GM23338 (cell line): ENCODE data around the gene ADCY5. TPM values are rescaled to one million over a fixed set of nuclear protein-coding genes. Genes with fewer than 3 reads are reported as not detected.

Experiments used
- ATAC-seq: fragments of 200-7000 bp; cut with Tn5 transposase; 3 replicates; pipeline ENCODE4 v1.9.1; 2020
- DNase-seq: peaks from one replicate; pipeline ENCODE4 v3.0.0-alpha.2; 2015; ENCODE audit warnings: low spot score
- H2AFZ ChIP-seq: fragments of 200-600 bp; sonication (generic); 2 replicates; pipeline ENCODE4 v1.8.0; 2016; ENCODE audit warnings: antibody characterized with exemption, mild to moderate bottlenecking, moderate library complexity
- H3F3A ChIP-seq: fragments of 200-600 bp; sonication (generic); replicated peaks from 2 replicates; pipeline ENCODE4 v1.8.0; 2017; ENCODE audit warnings: antibody characterized with exemption, mixed run types, low read depth
- H3K27ac ChIP-seq: fragments of 200-600 bp; sonication (generic); 2 replicates; pipeline ENCODE4 v1.6.1; 2016; ENCODE audit warnings: low read depth
- H3K27me3 ChIP-seq: fragments of 200-600 bp; sonication (generic); 2 replicates; pipeline ENCODE4 v1.8.0; 2016; ENCODE audit warnings: mild to moderate bottlenecking, mixed run types, moderate library complexity; ENCODE audit not compliant: insufficient read depth
- H3K36me3 ChIP-seq: fragments of 200-600 bp; sonication (generic); 2 replicates; pipeline ENCODE4 v1.8.0; 2016; ENCODE audit warnings: mild to moderate bottlenecking; ENCODE audit not compliant: insufficient read depth
- H3K4me1 ChIP-seq: fragments of 200-600 bp; sonication (generic); 2 replicates; pipeline ENCODE4 v1.8.0; 2016; ENCODE audit warnings: mild to moderate bottlenecking, moderate library complexity; ENCODE audit not compliant: insufficient read depth
- H3K4me2 ChIP-seq: fragments of 200-600 bp; sonication (generic); 2 replicates; pipeline ENCODE4 v1.7.1; 2017; ENCODE audit warnings: mixed run types
- H3K4me3 ChIP-seq: fragments of 200-600 bp; sonication (generic); 2 replicates; pipeline ENCODE4 v1.6.1; 2016; ENCODE audit warnings: mixed run types
- H3K79me2 ChIP-seq: fragments of 200-600 bp; sonication (generic); replicated peaks from 2 replicates; pipeline ENCODE4 v1.8.0; 2017; ENCODE audit warnings: mild to moderate bottlenecking; ENCODE audit not compliant: insufficient read depth
- H3K9me2 ChIP-seq: fragments of 200-600 bp; sonication (generic); 2 replicates; pipeline ENCODE4 v1.8.0; 2017; ENCODE audit not compliant: insufficient read depth
- H4K20me1 ChIP-seq: fragments of 200-600 bp; sonication (generic); replicated peaks from 2 replicates; pipeline ENCODE4 v1.8.0; 2017; ENCODE audit warnings: mild to moderate bottlenecking; ENCODE audit not compliant: insufficient read depth
- H3K27ac Mint-ChIP-seq: 2 replicates; pipeline ENCODE4 v1.8.0; 2020; ENCODE audit warnings: inconsistent platforms, mild to moderate bottlenecking, moderate library complexity, mixed read lengths
- H3K27me3 Mint-ChIP-seq: 3 replicates; pipeline ENCODE4 v1.8.0; 2022; ENCODE audit warnings: low read depth, mild to moderate bottlenecking, moderate library complexity, mixed read lengths, inconsistent platforms; ENCODE audit not compliant: insufficient read depth, poor library complexity
- H3K36me3 Mint-ChIP-seq: 3 replicates; pipeline ENCODE4 v1.8.0; 2021; ENCODE audit warnings: low read depth, mild to moderate bottlenecking, inconsistent platforms, moderate library complexity, mixed read lengths
- H3K4me1 Mint-ChIP-seq: 3 replicates; pipeline ENCODE4 v1.8.0; 2020; ENCODE audit warnings: mild to moderate bottlenecking, inconsistent platforms, mixed read lengths
- H3K4me3 Mint-ChIP-seq: 3 replicates; pipeline ENCODE4 v1.8.0; 2021; ENCODE audit warnings: moderate library complexity, mild to moderate bottlenecking, inconsistent platforms, mixed read lengths
- H3K9me3 Mint-ChIP-seq: 3 replicates; pipeline ENCODE4 v1.8.0; 2020; ENCODE audit warnings: moderate library complexity, mild to moderate bottlenecking, inconsistent platforms, mixed read lengths
- CREB1 ChIP-seq: fragments of 250-450 bp; sonication (Bioruptor Pico); IDR thresholded peaks from 2 replicates; pipeline ENCODE4 v1.5.0; 2020; ENCODE audit warnings: low read depth, mild to moderate bottlenecking, moderate library complexity
- ETS1 ChIP-seq: IDR thresholded peaks from 2 replicates; pipeline ENCODE4 v1.6.1; 2016; ENCODE audit warnings: antibody characterized with exemption
- EZH2 ChIP-seq: fragments of 200-600 bp; sonication (generic); IDR thresholded peaks from one replicate; pipeline ENCODE4 v1.8.0; 2017; ENCODE audit warnings: antibody characterized with exemption, mild to moderate bottlenecking, low read depth; ENCODE audit not compliant: unreplicated experiment
- EZH2phosphoT487 ChIP-seq: fragments of 200-600 bp; sonication (generic); IDR thresholded peaks from one replicate; pipeline ENCODE4 v1.8.1; 2018; ENCODE audit warnings: antibody characterized with exemption; ENCODE audit not compliant: unreplicated experiment
- NANOG ChIP-seq: IDR thresholded peaks from 2 replicates; pipeline ENCODE4 v1.6.1; 2016; ENCODE audit warnings: antibody characterized with exemption, borderline replicate concordance
- POLR2AphosphoS5 ChIP-seq: IDR thresholded peaks from 2 replicates; pipeline ENCODE4 v1.6.1; 2016; ENCODE audit warnings: antibody characterized with exemption, low read depth
- ZNF331 ChIP-seq: fragments of 250-450 bp; sonication (Bioruptor Pico); IDR thresholded peaks from 2 replicates; pipeline ENCODE4 v1.5.0; 2020; ENCODE audit warnings: low read depth, mild to moderate bottlenecking, moderate library complexity
- ZNF462 ChIP-seq: fragments of 250-450 bp; sonication (Bioruptor Pico); IDR thresholded peaks from 2 replicates; pipeline ENCODE4 v1.5.0; 2020; ENCODE audit warnings: mild to moderate bottlenecking, moderate library complexity
- polyA plus RNA-seq: library from polyadenylated mRNA; unstranded; fragments of >200 nt; fragmentation: Nextera tagmentation; extraction: Ambion mirVana; gene quantifications from 2 replicates; pipeline ENCODE4 v1.2.1, GENCODE V29; 2016
- total RNA-seq: library from RNA; depleted of rRNA; stranded (reverse); fragments of >200 nt; shearing (Covaris generic); gene quantifications from 2 replicates; pipeline ENCODE4 v1.2.3, GENCODE V29; 2014

Gene ADCY5
- total and polyA plus RNA-seq, 2 experiments from 2014 or later: 3.5 to 10.2 TPM

GRCh38 chr3:123404391-123404790, 44.5 kb downstream of the ADCY5 start (continued):
- TF ChIP-seq ZNF331: no peak
- TF ChIP-seq EZH2: no peak
- no peak for TF ChIP-seq NANOG
- no peak for TF ChIP-seq ZNF462

- Histone ChIP-seq H3K79me2 (no peaks in the 10 kb centered on the region), H3K4me2 (no peak overlapping the region), H4K20me1 (no peaks in the 10 kb centered on the region), H3K27me3 (no peaks in the 10 kb centered on the region), H3K4me3 (no peak overlapping the region), H3K36me3 (no peaks in the 10 kb centered on the region), H3F3A (no peaks in the 10 kb centered on the region), H3K9me2 (no peaks in the 10 kb centered on the region), H3K27ac (no peak overlapping the region), H2AFZ (no peak overlapping the region), H3K4me1 (peaks cover 5% of the 10 kb centered on the region; the same call in 1 of the 2 replicates)
- ATAC-seq: no peak
- Mint-ChIP-seq H3K4me1 (peaks cover 16% of the 10 kb centered on the region), H3K27me3 (peaks cover 4% of the 10 kb centered on the region), H3K9me3 (no peaks in the 10 kb centered on the region), H3K27ac (no peak overlapping the region), H3K36me3 (no peaks in the 10 kb centered on the region; the same call in 2 of the 3 replicates), H3K4me3 (no peak overlapping the region)
- no peak for DNase-seq
- TF ChIP-seq CREB1 (CRISPR knock-in tag) (no peak), ETS1 (no peak), POLR2AphosphoS5 (no peak), EZH2phosphoT487 (no peak), ZNF462 (no peak), ZNF331 (no peak)
These were observed 46.9 kb downstream of the ADCY5 start for GRCh38 chr3:123401836-123402530.
